GM21360 (cell line): ENCODE measurements around the gene ESPN.
"Not testable (repeated sequence)": the region's sequence is repeated elsewhere in the genome, so short reads cannot be mapped to it uniquely, and the experiment has no call there.

ENCODE experiments used
- ATAC-seq: cut with Tn5 transposase; IDR thresholded peaks from one replicate; pipeline ENCODE4 v1.9.1; 2021; ENCODE audit warnings: mild to moderate bottlenecking, moderate library complexity; ENCODE audit not compliant: unreplicated experiment

Gene ESPN

GRCh38 chr1:6447016-6447817, 22.6 kb downstream of the ESPN start:
- ATAC-seq, result no peak

- ATAC-seq, result no peak
These were observed 23.5 kb downstream of the ESPN start for GRCh38 chr1:6447818-6448748.

GRCh38 chr1:6448749-6449631, 24.4 kb downstream of the ESPN start:
- no peak for ATAC-seq

- ATAC-seq, result no peak
These were observed 25.5 kb downstream of the ESPN start for GRCh38 chr1:6450005-6450450.

- ATAC-seq, result not testable (repeated sequence)
These were observed 25.9 kb downstream of the ESPN start for GRCh38 chr1:6450486-6450885.

GRCh38 chr1:6450943-6451373, 26.4 kb downstream of the ESPN start:
- no peak for ATAC-seq

- not testable (repeated sequence) for ATAC-seq
These were observed 29.6 kb downstream of the ESPN start for GRCh38 chr1:6453895-6454855.

GRCh38 chr1:6454856-6455751, 30.5 kb downstream of the ESPN start:
- no peak for ATAC-seq

GRCh38 chr1:6455752-6456520, 31.4 kb downstream of the ESPN start:
- ATAC-seq, result not testable (repeated sequence)

GRCh38 chr1:6456800-6457466, 32.4 kb downstream of the ESPN start:
- no peak for ATAC-seq

GRCh38 chr1:6459850-6460265, 35.3 kb downstream of the ESPN start:
- no peak for ATAC-seq

GRCh38 chr1:6460301-6461050, 35.9 kb downstream of the ESPN start:
- no peak for ATAC-seq

GRCh38 chr1:6461051-6461530, 36.5 kb downstream of the ESPN start:
- ATAC-seq, result no peak

- ATAC-seq, result no peak
These were observed 37.2 kb downstream of the ESPN start for GRCh38 chr1:6461538-6462411.

GRCh38 chr1:6462412-6463119, 38.0 kb downstream of the ESPN start:
- no peak for ATAC-seq
